DOHH2 (cell line): Measurements from ENCODE around the gene GJB1.

Source experiments
- H3F3A ChIP-seq: fragments of 200-600 bp; sonication (generic), shearing (Covaris generic); 2 replicates; pipeline ENCODE4 v1.6.0; 2016; ENCODE audit warnings: antibody characterized with exemption, mild to moderate bottlenecking; ENCODE audit not compliant: control insufficient read depth, insufficient read depth
- H3K27ac ChIP-seq: fragments of 200-600 bp; sonication (generic); 2 replicates; pipeline ENCODE4 v1.5.1; 2014; ENCODE audit warnings: low read depth, mild to moderate bottlenecking, low read length, moderate library complexity
- H3K27me3 ChIP-seq: fragments of 200-600 bp; sonication (generic); 2 replicates; pipeline ENCODE4 v1.6.1; 2014; ENCODE audit warnings: mild to moderate bottlenecking, low read length, mixed read lengths; ENCODE audit not compliant: control insufficient read depth
- H3K36me3 ChIP-seq: fragments of 200-600 bp; sonication (generic); 2 replicates; pipeline ENCODE4 v1.6.1; 2014; ENCODE audit warnings: mild to moderate bottlenecking, low read length, moderate library complexity, mixed read lengths; ENCODE audit not compliant: control insufficient read depth
- H3K4me1 ChIP-seq: fragments of 200-600 bp; sonication (generic); 2 replicates; pipeline ENCODE4 v1.6.1; 2014; ENCODE audit warnings: mild to moderate bottlenecking, low read length, mixed read lengths; ENCODE audit not compliant: control insufficient read depth
- H3K4me2 ChIP-seq: fragments of 200-600 bp; sonication (generic); 2 replicates; pipeline ENCODE4 v1.6.0; 2014; ENCODE audit warnings: mild to moderate bottlenecking, low read length, moderate library complexity
- H3K4me3 ChIP-seq: fragments of 200-600 bp; sonication (generic); 2 replicates; pipeline ENCODE4 v1.5.1; 2014; ENCODE audit warnings: mild to moderate bottlenecking, low read length, mixed read lengths
- H3K79me2 ChIP-seq: fragments of 200-600 bp; sonication (generic); 2 replicates; pipeline ENCODE4 v1.6.1; 2014; ENCODE audit warnings: mild to moderate bottlenecking, low read length, mixed read lengths; ENCODE audit not compliant: control insufficient read depth
- H3K9me2 ChIP-seq: fragments of 200-600 bp; sonication (generic); replicated peaks from 2 replicates; pipeline ENCODE4 v1.6.1; 2014; ENCODE audit warnings: mild to moderate bottlenecking, low read length, mixed read lengths; ENCODE audit not compliant: control insufficient read depth
- H3K9me3 ChIP-seq: fragments of 200-600 bp; sonication (generic); 2 replicates; pipeline ENCODE4 v1.6.1; 2014; ENCODE audit warnings: antibody characterized with exemption, low read length, mixed read lengths; ENCODE audit not compliant: control insufficient read depth, insufficient read depth
- H4K20me1 ChIP-seq: fragments of 200-600 bp; sonication (generic); 2 replicates; pipeline ENCODE4 v1.6.0; 2014; ENCODE audit warnings: low read depth, mild to moderate bottlenecking, antibody characterized with exemption, low read length, moderate library complexity; ENCODE audit not compliant: control insufficient read depth, insufficient read depth
- EZH2phosphoT487 ChIP-seq: fragments of 200-600 bp; sonication (generic); IDR thresholded peaks from 2 replicates; pipeline ENCODE4 v1.6.1; 2017; ENCODE audit warnings: borderline replicate concordance, mild to moderate bottlenecking, antibody characterized with exemption, low read length, moderate library complexity, mixed read lengths
- TF ChIP-seq, protein P1 (sequence below): fragments of 200-600 bp; sonication (generic); IDR thresholded peaks from one replicate; pipeline ENCODE4 v1.5.1; 2014; ENCODE audit warnings: antibody characterized with exemption, mild to moderate bottlenecking, low read depth, low read length; ENCODE audit not compliant: poor library complexity, severe bottlenecking

Gene GJB1

DNA sequence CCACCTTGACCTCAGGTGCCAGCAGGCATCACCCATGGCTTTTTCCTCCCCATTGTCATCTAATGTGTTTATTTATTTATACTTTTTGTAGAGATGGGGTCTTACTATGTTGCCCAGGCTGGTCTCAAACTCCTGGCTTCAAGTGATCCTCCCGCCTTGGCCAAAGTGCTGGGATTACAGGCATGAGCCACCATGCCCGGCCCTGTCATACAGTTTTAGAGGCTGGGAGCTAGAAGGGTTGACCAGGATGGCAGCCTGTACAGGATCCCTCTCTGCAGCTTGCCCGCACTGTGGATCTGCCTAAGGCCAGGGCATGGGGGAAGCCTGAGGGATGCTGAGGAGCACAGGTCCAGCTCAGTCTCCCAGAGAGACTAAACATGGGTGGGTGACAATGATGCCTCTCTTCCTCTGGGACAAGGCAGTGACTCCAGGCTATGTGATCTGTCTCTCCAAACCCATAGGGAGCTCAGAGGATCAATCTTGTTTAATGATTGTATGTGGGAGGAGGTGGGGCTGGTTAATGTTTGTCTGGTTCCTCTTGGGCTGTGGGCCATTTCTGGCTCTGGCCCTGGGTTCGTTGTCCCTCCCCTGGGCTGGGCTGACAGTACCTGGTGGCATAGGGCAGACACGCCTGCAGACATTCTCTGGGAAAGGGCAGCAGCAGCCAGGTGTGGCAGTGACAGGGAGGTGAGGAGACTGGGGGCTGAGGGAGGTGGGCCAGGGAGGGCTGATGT lies 8.3 kb upstream of the GJB1 start:
- Histone ChIP-seq H3F3A (no peaks in the 10 kb centered on the region), H3K4me3 (no peak overlapping the region), H3K27me3 (no peaks in the 10 kb centered on the region), H3K9me2 (no peaks in the 10 kb centered on the region), H3K27ac (no peak overlapping the region), H3K4me1 (peaks cover 8% of the 10 kb centered on the region), H3K4me2 (no peak overlapping the region), H3K79me2 (no peaks in the 10 kb centered on the region), H3K36me3 (no peaks in the 10 kb centered on the region), H4K20me1 (no peaks in the 10 kb centered on the region), H3K9me3 (no peaks in the 10 kb centered on the region)
- no peak for TF ChIP-seq EZH2phosphoT487
- TF ChIP-seq, protein P1, sequence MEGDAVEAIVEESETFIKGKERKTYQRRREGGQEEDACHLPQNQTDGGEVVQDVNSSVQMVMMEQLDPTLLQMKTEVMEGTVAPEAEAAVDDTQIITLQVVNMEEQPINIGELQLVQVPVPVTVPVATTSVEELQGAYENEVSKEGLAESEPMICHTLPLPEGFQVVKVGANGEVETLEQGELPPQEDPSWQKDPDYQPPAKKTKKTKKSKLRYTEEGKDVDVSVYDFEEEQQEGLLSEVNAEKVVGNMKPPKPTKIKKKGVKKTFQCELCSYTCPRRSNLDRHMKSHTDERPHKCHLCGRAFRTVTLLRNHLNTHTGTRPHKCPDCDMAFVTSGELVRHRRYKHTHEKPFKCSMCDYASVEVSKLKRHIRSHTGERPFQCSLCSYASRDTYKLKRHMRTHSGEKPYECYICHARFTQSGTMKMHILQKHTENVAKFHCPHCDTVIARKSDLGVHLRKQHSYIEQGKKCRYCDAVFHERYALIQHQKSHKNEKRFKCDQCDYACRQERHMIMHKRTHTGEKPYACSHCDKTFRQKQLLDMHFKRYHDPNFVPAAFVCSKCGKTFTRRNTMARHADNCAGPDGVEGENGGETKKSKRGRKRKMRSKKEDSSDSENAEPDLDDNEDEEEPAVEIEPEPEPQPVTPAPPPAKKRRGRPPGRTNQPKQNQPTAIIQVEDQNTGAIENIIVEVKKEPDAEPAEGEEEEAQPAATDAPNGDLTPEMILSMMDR: no peak

DNA sequence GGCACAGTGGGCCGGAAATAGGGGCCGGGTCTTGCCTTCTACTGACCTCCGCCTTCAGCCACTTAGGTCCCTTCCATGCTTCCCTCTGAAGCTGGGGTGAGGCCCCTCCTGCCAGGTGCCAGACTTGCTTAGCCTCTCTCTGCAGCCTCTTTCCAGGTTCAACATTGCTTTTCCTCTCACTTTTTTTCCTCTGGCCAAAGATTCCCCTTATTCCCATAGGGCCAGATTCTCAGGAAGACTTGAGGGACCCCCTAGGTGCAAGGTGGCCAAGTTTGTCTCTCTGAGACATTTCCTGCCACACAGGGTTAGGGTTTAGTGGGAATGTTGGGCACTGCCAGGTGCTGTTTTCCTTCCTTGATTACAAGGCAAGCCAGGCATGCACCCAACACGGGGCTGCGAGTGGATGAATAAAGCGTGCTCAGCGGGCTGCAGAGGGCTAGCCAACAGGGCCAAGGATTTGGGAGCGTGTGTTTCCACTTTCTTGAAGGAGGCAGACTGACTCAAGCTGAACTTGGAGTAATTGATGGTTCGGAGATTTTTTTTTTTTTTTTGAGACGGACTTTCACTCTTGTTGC lies 7.6 kb upstream of the GJB1 start:
- H3F3A ChIP-seq: no peaks in the 10 kb centered on the region

GRCh38 chrX:71216485-71216884 lies 6.5 kb upstream of the GJB1 start:
- Histone ChIP-seq H3K4me3 (no peak overlapping the region), H3K79me2 (no peaks in the 10 kb centered on the region), H3K36me3 (no peaks in the 10 kb centered on the region), H4K20me1 (no peaks in the 10 kb centered on the region), H3F3A (no peaks in the 10 kb centered on the region), H3K4me2 (no peak overlapping the region), H3K27ac (no peak overlapping the region), H3K27me3 (no peaks in the 10 kb centered on the region), H3K9me3 (no peaks in the 10 kb centered on the region), H3K4me1 (peaks cover 8% of the 10 kb centered on the region), H3K9me2 (no peaks in the 10 kb centered on the region)
- TF ChIP-seq EZH2phosphoT487: no peak
- TF ChIP-seq, protein P1: no peak

More for the DNA sequence above, 7.6 kb upstream of the GJB1 start:
- H3K4me2 ChIP-seq: no peak overlapping the region
- H3K36me3 ChIP-seq: no peaks in the 10 kb centered on the region
- no peaks in the 10 kb centered on the region for H3K79me2 ChIP-seq
- H4K20me1 ChIP-seq: no peaks in the 10 kb centered on the region
- TF ChIP-seq EZH2phosphoT487: no peak
- H3K9me3 ChIP-seq: no peaks in the 10 kb centered on the region
- H3K4me1 ChIP-seq: peaks cover 8% of the 10 kb centered on the region
- no peaks in the 10 kb centered on the region for H3K27me3 ChIP-seq
- no peaks in the 10 kb centered on the region for H3K9me2 ChIP-seq
- no peak overlapping the region for H3K4me3 ChIP-seq
- no peak overlapping the region for H3K27ac ChIP-seq

DNA sequence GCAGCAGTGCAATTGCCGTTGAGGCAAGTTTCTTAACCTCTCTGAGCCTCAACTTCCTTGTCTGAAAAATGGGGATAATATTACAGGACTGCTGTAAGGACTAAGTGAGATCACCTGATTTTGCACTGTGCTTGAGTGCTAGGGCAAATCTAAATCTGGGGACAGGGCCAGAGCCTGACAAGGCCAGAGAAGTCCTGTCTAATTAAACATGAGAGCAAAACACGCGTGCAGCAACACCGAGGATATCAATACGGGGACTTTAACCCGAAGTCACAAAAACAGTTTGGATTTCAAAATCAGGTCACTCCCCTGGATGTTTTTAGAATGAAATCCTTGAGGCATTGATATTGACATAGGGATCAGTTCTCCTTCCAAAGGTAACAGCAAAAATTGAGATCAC lies 5.7 kb upstream of the GJB1 start:
- TF ChIP-seq, protein P1: no peak
- Histone ChIP-seq H3K4me2 (no peak overlapping the region), H3K27me3 (no peaks in the 10 kb centered on the region)

More for the DNA sequence above, 5.7 kb upstream of the GJB1 start:
- no peaks in the 10 kb centered on the region for H4K20me1 ChIP-seq
- no peaks in the 10 kb centered on the region for H3K9me3 ChIP-seq
- H3K36me3 ChIP-seq: no peaks in the 10 kb centered on the region
- H3K4me3 ChIP-seq: no peak overlapping the region
- no peaks in the 10 kb centered on the region for H3F3A ChIP-seq
- no peaks in the 10 kb centered on the region for H3K79me2 ChIP-seq
- no peaks in the 10 kb centered on the region for H3K9me2 ChIP-seq
- no peak overlapping the region for H3K27ac ChIP-seq
- peaks cover 8% of the 10 kb centered on the region for H3K4me1 ChIP-seq
